Measurements from ENCODE around the gene BICDL1. TPM values are rescaled to one million over a fixed set of nuclear protein-coding genes. Genes with fewer than 3 reads are reported as not detected.

BICDL1 gene
- total and polyA plus RNA-seq, 2 of the 4 experiments (the other 2 are of a cell fraction), result not detected

DNA sequence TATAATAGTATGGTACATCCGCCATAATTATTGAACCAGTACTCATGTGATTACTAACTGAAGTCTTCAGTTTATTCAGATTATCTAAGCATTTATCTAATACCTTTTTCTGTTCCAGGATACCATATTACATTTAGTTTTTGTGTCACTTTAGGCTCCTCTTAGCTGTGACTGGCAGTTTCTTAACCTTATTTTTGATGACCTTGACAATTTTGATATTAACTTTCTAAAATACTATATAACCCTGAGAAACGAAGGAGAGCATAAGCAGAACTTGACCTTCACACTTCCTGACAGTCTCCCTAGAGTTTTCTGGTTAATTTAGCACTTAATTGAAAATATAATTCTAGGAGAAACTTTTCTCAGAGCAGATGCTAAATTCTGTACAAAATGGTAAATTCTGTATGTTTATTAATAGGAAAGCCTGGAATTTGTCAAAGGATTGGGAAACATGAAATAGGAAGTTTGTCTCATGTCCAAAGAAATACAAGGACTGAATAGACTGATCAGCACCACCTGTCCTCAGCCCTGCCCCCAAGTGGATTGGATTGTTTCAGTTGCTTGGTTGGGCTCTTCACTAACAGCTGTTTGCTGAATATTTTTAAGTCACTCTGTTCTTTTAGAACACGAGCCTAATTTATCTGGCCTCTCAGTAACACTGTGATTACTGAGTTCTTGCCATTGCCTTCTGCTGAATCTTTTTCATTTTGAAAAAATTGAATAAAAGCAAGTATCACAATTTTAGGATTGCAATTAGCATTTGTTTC lies 6.0 kb downstream of the BICDL1 start:
- Histone ChIP-seq H3K9me3 (ENCODE audit: control insufficient read depth, insufficient read depth, low read length) (no peaks in the 10 kb centered on the region), H3K23ac (ENCODE audit: low read depth, low read length) (no peak overlapping the region), H4K91ac (ENCODE audit: insufficient read depth, low read depth, low read length) (no peak overlapping the region), H3K9ac (ENCODE audit: low read depth, low read length) (no peak overlapping the region), H2AFZ (replicated peaks; ENCODE audit: low read length, poor library complexity) (no peak overlapping the region), H3K79me1 (ENCODE audit: low read depth in 1 of 2, low read length in 2 of 2) (no peaks in the 10 kb centered on the region), H3K4me1 (ENCODE audit: control insufficient read depth, insufficient read depth, low read length) (no peaks in the 10 kb centered on the region), H3K27me3 (ENCODE audit: control insufficient read depth, insufficient read depth, low read length) (peaks cover 18% of the 10 kb centered on the region), H4K8ac (ENCODE audit: low read depth in 2 of 2, low read length in 2 of 2) (no peak overlapping the region), H2BK15ac (ENCODE audit: low read depth, low read length) (no peak overlapping the region), H2AK5ac (ENCODE audit: low read depth, low read length) (no peak overlapping the region), H2BK5ac (ENCODE audit: low read depth, low read length, poor library complexity, severe bottlenecking) (no peak overlapping the region), H3K4me3 (ENCODE audit: insufficient read depth, low read depth, low read length) (no peak overlapping the region), H3K36me3 (ENCODE audit: control insufficient read depth, insufficient read depth, low read length) (no peaks in the 10 kb centered on the region), H3K4me2 (ENCODE audit: low read depth, low read length) (no peak overlapping the region), H2BK120ac (ENCODE audit: low read depth, low read length) (no peak overlapping the region), H2BK20ac (ENCODE audit: low read depth, low read length) (no peak overlapping the region), H4K5ac (ENCODE audit: low read depth, low read length) (no peak overlapping the region), H3K56ac (ENCODE audit: extremely low read depth, insufficient read depth, low read length) (no peak overlapping the region), H3K18ac (ENCODE audit: low read depth, low read length) (no peak overlapping the region), H3K4ac (ENCODE audit: low read depth, low read length) (no peak overlapping the region), H3K27ac (ENCODE audit: insufficient read depth, low read length) (no peak overlapping the region), H2AK9ac (replicated peaks; ENCODE audit: low read depth, low read length, poor library complexity) (no peak overlapping the region), H3K14ac (replicated peaks; ENCODE audit: low read depth, low read length) (no peak overlapping the region), H3K9me1 (ENCODE audit: insufficient read depth, low read length) (no peaks in the 10 kb centered on the region; the same call in 1 of the 2 replicates), H4K20me1 (ENCODE audit: insufficient read depth, low read length) (no peaks in the 10 kb centered on the region)
- 80% methylated on average over 1 of the region's 3 CpGs; no CpG with 5 or more reads in 1 of the 2 experiments for WGBS, 2 experiments (ENCODE audit: extremely low coverage in 2 of 2, insufficient read length in 1 of 2)
- ATAC-seq (ENCODE audit: low read depth) (no peak), DNase-seq (no peak)
- in situ Hi-C loops (cut with MboI; ENCODE audit: low sequenced_read_pairs) (no loop called here), intact Hi-C loops (cut with micrococcal nuclease) (no loop called here), dilution Hi-C loops (cut with HindIII; ENCODE audit: low sequenced_read_pairs, unreplicated experiment) (no loop called here)
- ChIA-PET CTCF (no interaction called here), POLR2A (ENCODE audit: unreplicated experiment) (no interaction called here)
- peak; percentile 79 for TF ChIP-seq MAFK (IDR thresholded peaks at IDR 0.05; ENCODE audit: low read depth, low read length)
- TF ChIP-seq BHLHE40 (IDR thresholded peaks at IDR 0.05; ENCODE audit: low read depth, low read length), result no peak
- no TSS peak for BruUV-seq (replicated peaks)

All from IMR-90 (cell line).